Activated T-helper 2 cell treated with anti-CD3 and anti-CD28 coated beads, Interferon-gamma antibody, Interleukin-2, Interleukin-4, amounts not matched to agents 10 μg/mL and 5 μg/mL and 100 μg/mL, durations not matched to agents 14 hours and 24 hours and 36 hours (primary cell): Measurements from ENCODE around the gene TRMT2A. TPM values are rescaled to one million over a fixed set of nuclear protein-coding genes. Genes with fewer than 3 reads are reported as not detected.
"Not testable (repeated sequence)": the region's sequence is repeated elsewhere in the genome, so short reads cannot be mapped to it uniquely, and the experiment has no call there.

Source experiments
- DNase-seq: peaks from one replicate; pipeline ENCODE4 v3.0.0; 2021; ENCODE audit warnings: low spot score
- H3K27ac Mint-ChIP-seq: one replicate; pipeline ENCODE4 v1.8.0; 2021; ENCODE audit warnings: mixed read lengths
- H3K27me3 Mint-ChIP-seq: one replicate; pipeline ENCODE4 v1.8.0; 2021; ENCODE audit warnings: low read depth, mixed read lengths
- H3K36me3 Mint-ChIP-seq: one replicate; pipeline ENCODE4 v1.8.0; 2021; ENCODE audit warnings: low read depth, mixed read lengths
- H3K4me1 Mint-ChIP-seq: one replicate; pipeline ENCODE4 v1.8.0; 2021; ENCODE audit warnings: low read depth, mixed read lengths
- H3K4me3 Mint-ChIP-seq: one replicate; pipeline ENCODE4 v1.8.0; 2021; ENCODE audit warnings: low read depth, mild to moderate bottlenecking, moderate library complexity, mixed read lengths
- H3K9me3 Mint-ChIP-seq: one replicate; pipeline ENCODE4 v1.8.0; 2021; ENCODE audit warnings: mixed read lengths
- intact Hi-C: fragments of 100-400 bp; cut with micrococcal nuclease; formaldehyde crosslinking; loops from one replicate; pipeline ENCODE4 v1.15.1; 2023
- total RNA-seq: library from RNA; stranded (reverse); gene quantifications from 2 replicates; pipeline ENCODE4 v1.2.3, GENCODE V29; 2022

TRMT2A gene
- total RNA-seq, 1 donor from 2014 or later: 94.1 TPM

GRCh38 chr22:20068640-20069039 is 48.4 kb downstream of the TRMT2A start:
- intact Hi-C loops: no loop called here
- Mint-ChIP-seq H3K27me3 (no peaks in the 10 kb centered on the region), H3K4me1 (no peaks in the 10 kb centered on the region), H3K9me3 (no peaks in the 10 kb centered on the region), H3K36me3 (no peaks in the 10 kb centered on the region), H3K27ac (no peak overlapping the region), H3K4me3 (no peak overlapping the region)
- no peak for DNase-seq

GRCh38 chr22:20067384-20067682 is 49.7 kb downstream of the TRMT2A start:
- DNase-seq, H3K27me3 Mint-ChIP-seq, H3K36me3 Mint-ChIP-seq, intact Hi-C loops, H3K9me3 Mint-ChIP-seq, H3K4me3 Mint-ChIP-seq, H3K4me1 Mint-ChIP-seq, H3K27ac Mint-ChIP-seq: not testable (repeated sequence)

GRCh38 chr22:20066617-20067383 is 50.2 kb downstream of the TRMT2A start:
- Mint-ChIP-seq H3K27ac (no peak overlapping the region), H3K27me3 (no peaks in the 10 kb centered on the region)
- intact Hi-C loops: no loop called here

GRCh38 chr22:20065896-20066616 is 51.0 kb downstream of the TRMT2A start:
- intact Hi-C loops: no loop called here
- H3K27ac Mint-ChIP-seq: no peak overlapping the region
- no peaks in the 10 kb centered on the region for H3K27me3 Mint-ChIP-seq
- H3K4me1 Mint-ChIP-seq: no peaks in the 10 kb centered on the region
- H3K4me3 Mint-ChIP-seq: no peak overlapping the region
- no peak for DNase-seq
- no peaks in the 10 kb centered on the region for H3K9me3 Mint-ChIP-seq
- peaks cover 7% of the 10 kb centered on the region for H3K36me3 Mint-ChIP-seq

More at GRCh38 chr22:20066617-20067383, 50.2 kb downstream of the TRMT2A start:
- Mint-ChIP-seq H3K9me3 (no peaks in the 10 kb centered on the region), H3K36me3 (peaks cover 3% of the 10 kb centered on the region), H3K4me3 (no peak overlapping the region), H3K4me1 (no peaks in the 10 kb centered on the region)
- DNase-seq: no peak

- intact Hi-C loops: no loop called here
- H3K9me3 Mint-ChIP-seq: no peaks in the 10 kb centered on the region
- no peaks in the 10 kb centered on the region for H3K4me1 Mint-ChIP-seq
- H3K27me3 Mint-ChIP-seq: no peaks in the 10 kb centered on the region
- no peak for DNase-seq
- H3K36me3 Mint-ChIP-seq: peaks cover 11% of the 10 kb centered on the region
- H3K27ac Mint-ChIP-seq: no peak overlapping the region
- no peak overlapping the region for H3K4me3 Mint-ChIP-seq
Measured at GRCh38 chr22:20064545-20065262, 52.3 kb downstream of the TRMT2A start.

- DNase-seq: no peak
- H3K27me3 Mint-ChIP-seq: no peaks in the 10 kb centered on the region
- H3K4me3 Mint-ChIP-seq: no peak overlapping the region
- intact Hi-C loops: no loop called here
- peaks cover 5% of the 10 kb centered on the region for H3K4me1 Mint-ChIP-seq
- peaks cover 11% of the 10 kb centered on the region for H3K36me3 Mint-ChIP-seq
- H3K9me3 Mint-ChIP-seq: no peaks in the 10 kb centered on the region
- H3K27ac Mint-ChIP-seq: no peak overlapping the region
Measured at GRCh38 chr22:20064140-20064480, 52.9 kb downstream of the TRMT2A start.

GRCh38 chr22:20063271-20064139 is 53.5 kb downstream of the TRMT2A start:
- intact Hi-C loops: no loop called here
- Mint-ChIP-seq H3K4me3 (no peak overlapping the region), H3K9me3 (no peaks in the 10 kb centered on the region), H3K4me1 (peaks cover 10% of the 10 kb centered on the region), H3K27me3 (no peaks in the 10 kb centered on the region), H3K27ac (no peak overlapping the region), H3K36me3 (peaks cover 14% of the 10 kb centered on the region)
- DNase-seq: no peak

GRCh38 chr22:20062766-20063083 is 54.3 kb downstream of the TRMT2A start:
- no peak overlapping the region for H3K27ac Mint-ChIP-seq
- intact Hi-C loops: no loop called here
- peaks cover 10% of the 10 kb centered on the region for H3K4me1 Mint-ChIP-seq
- H3K4me3 Mint-ChIP-seq: no peak overlapping the region
- H3K36me3 Mint-ChIP-seq: peaks cover 19% of the 10 kb centered on the region
- no peaks in the 10 kb centered on the region for H3K9me3 Mint-ChIP-seq
- H3K27me3 Mint-ChIP-seq: no peaks in the 10 kb centered on the region
- no peak for DNase-seq

GRCh38 chr22:20062043-20062765 is 54.8 kb downstream of the TRMT2A start:
- H3K9me3 Mint-ChIP-seq: no peaks in the 10 kb centered on the region
- H3K4me3 Mint-ChIP-seq: no peak overlapping the region
- no peak overlapping the region for H3K27ac Mint-ChIP-seq
- intact Hi-C loops: no loop called here
- peaks cover 10% of the 10 kb centered on the region for H3K4me1 Mint-ChIP-seq
- H3K27me3 Mint-ChIP-seq: no peaks in the 10 kb centered on the region
- peaks cover 21% of the 10 kb centered on the region for H3K36me3 Mint-ChIP-seq
- DNase-seq: no peak

Other genes starting within 250 kb of the TRMT2A start
- gene COMT, start 175.5 kb downstream of the TRMT2A start, total RNA-seq: 93.4 and 95.6 TPM in 2 replicates
- gene TXNRD2, start 175.4 kb downstream of the TRMT2A start, total RNA-seq: 19.9 and 20.9 TPM in 2 replicates
- 3.4 and 3.9 TPM in 2 replicates for gene ARVCF, start 100.4 kb downstream of the TRMT2A start, total RNA-seq
- gene TANGO2, start 96.1 kb downstream of the TRMT2A start, total RNA-seq: 27.4 and 30.0 TPM in 2 replicates
- gene DGCR8, start 37.0 kb downstream of the TRMT2A start, total RNA-seq: 63.1 and 66.4 TPM in 2 replicates
- gene RANBP1, start 1.1 kb downstream of the TRMT2A start, total RNA-seq: 444 and 452 TPM in 2 replicates
- gene ZDHHC8, start 14.6 kb upstream of the TRMT2A start, total RNA-seq: 77.3 and 82.4 TPM in 2 replicates
- gene CCDC188, start 33.8 kb upstream of the TRMT2A start, total RNA-seq: 0.11 TPM in 1 of 2 replicates, not detected in the other
- gene RTN4R, start 151.1 kb upstream of the TRMT2A start, total RNA-seq: 1.9 and 2.2 TPM in 2 replicates
- gene DGCR6L, start 202.8 kb upstream of the TRMT2A start, total RNA-seq: 29.0 and 31.1 TPM in 2 replicates